ENCODE results near the gene ZNF787. TPM values are rescaled to one million over a fixed set of nuclear protein-coding genes. Genes with fewer than 3 reads are reported as not detected.
"Not testable (repeated sequence)": the region's sequence is repeated elsewhere in the genome, so short reads cannot be mapped to it uniquely, and the experiment has no call there.

Gene ZNF787
- total and polyA plus RNA-seq, 4 experiments from 2014 or later = 0.67 to 34.1 (median 16.3) TPM

- H3K4me3 ChIP-seq (ENCODE audit: low read length in 2 of 2); H3K27me3 ChIP-seq (ENCODE audit: insufficient read depth, low read length); H3K9me3 Mint-ChIP-seq; H3K9me3 ChIP-seq (ENCODE audit: control insufficient read depth in 1 of 2, low read length in 2 of 2); DNase-seq; H3K27me3 Mint-ChIP-seq; H3K4me1 ChIP-seq (ENCODE audit: insufficient read depth, low read length); H3K27ac ChIP-seq (ENCODE audit: low read depth, low read length): not testable (repeated sequence)
- intact Hi-C loops (cut with micrococcal nuclease) = loop anchor here (1.0 kb wide), 1 partner anchor 66 kb away; no protein-coding TSS in a partner anchor
- H3K36me3 ChIP-seq (ENCODE audit: insufficient read depth, low read length) = peaks cover 11% of the 10 kb centered on the region
- H3K36me3 Mint-ChIP-seq = peaks cover 0 to 22% of the 10 kb centered on the region in 2 donors
- peak overlapping the region in 2 of 7 donors; percentile 8 to 13 for H3K27ac Mint-ChIP-seq
- peaks cover 12 to 46% (median 17%) of the 10 kb centered on the region in 4 donors for H3K4me1 Mint-ChIP-seq
- H3K4me3 Mint-ChIP-seq = peak overlapping the region in 2 of 8 donors; percentile 49 to 57
- ChIA-PET POLR2A (ENCODE audit: partially characterized antibody) (interaction anchor here (1.3 kb wide), 1 partner anchor 15 kb away, joined by 3 read pairs; the partner anchor contains the start of gene ZNF787), CTCF (ENCODE audit: partially characterized antibody) (interaction anchor here (1.1 to 1.3 kb wide), 2 partner anchors 25 to 66 kb away, joined by 3 to 7 read pairs; no protein-coding TSS in a partner anchor)
Observed at GRCh38 chr19:56105831-56106396, 15.2 kb downstream of the ZNF787 start.

DNA sequence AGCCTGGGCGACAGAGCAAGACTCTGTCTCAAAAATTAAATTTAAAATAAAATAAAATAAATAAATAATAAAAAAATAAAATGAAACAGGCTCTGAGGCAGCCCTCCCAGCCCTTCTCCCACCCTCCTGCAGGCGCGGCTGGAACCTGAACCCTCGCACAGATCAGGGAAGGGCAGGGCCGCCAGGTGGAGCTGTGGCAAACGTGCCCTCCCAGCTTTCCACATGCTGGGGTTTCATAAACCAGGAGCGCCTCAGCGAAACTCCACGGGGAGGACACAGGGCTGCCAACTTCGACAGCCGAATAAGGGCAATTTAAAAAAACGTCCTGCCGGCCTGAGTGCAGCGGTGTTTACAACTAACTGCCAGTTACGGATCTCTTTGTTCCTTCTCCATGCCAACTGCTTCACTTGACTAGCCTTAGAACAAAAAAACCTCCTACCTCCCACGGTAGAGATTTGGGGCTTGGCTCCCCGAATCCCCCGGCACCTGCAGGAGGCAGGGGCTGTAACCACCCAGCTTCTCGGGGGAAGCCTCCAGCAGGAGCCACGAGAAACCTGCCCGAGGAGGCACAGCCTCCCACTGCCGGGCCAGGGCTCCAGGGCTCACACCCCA is 15.9 kb downstream of the ZNF787 start:
- Mint-ChIP-seq H3K4me1 (peaks cover 12 to 46% (median 17%) of the 10 kb centered on the region in 4 donors), H3K4me3 (peak overlapping the region in 1 of 8 donors; percentile 8), H3K27me3 (no peaks in the 10 kb centered on the region), H3K27ac (peak overlapping the region in 3 of 7 donors; percentile 13 to 42 (median 41)), H3K36me3 (peaks cover 0 to 22% of the 10 kb centered on the region in 2 donors), H3K9me3 (no peaks in the 10 kb centered on the region)
- H3K9me3 ChIP-seq (ENCODE audit: control insufficient read depth in 1 of 2, low read length in 2 of 2) = no peaks in the 10 kb centered on the region
- H3K4me3 ChIP-seq (ENCODE audit: low read length in 2 of 2) = no peak overlapping the region
- intact Hi-C loops (cut with micrococcal nuclease) = loop anchor here (1.0 kb wide), 1 partner anchor 67 kb away; no protein-coding TSS in a partner anchor
- peaks cover 9% of the 10 kb centered on the region for H3K4me1 ChIP-seq (ENCODE audit: insufficient read depth, low read length)
- peak in 4 of 5 donors; percentile 25 to 40 (median 34) for DNase-seq
- ChIA-PET CTCF (ENCODE audit: partially characterized antibody) (interaction anchor here (1.0 to 1.3 kb wide), 3 partner anchors 24 to 67 kb away, joined by 3 to 7 read pairs (median 5); no protein-coding TSS in a partner anchor), POLR2A (ENCODE audit: partially characterized antibody) (interaction anchor here (1.3 kb wide), 1 partner anchor 16 kb away, joined by 3 read pairs; the partner anchor contains the start of gene ZNF787)
- peaks cover 17% of the 10 kb centered on the region for H3K36me3 ChIP-seq (ENCODE audit: insufficient read depth, low read length)
- no peak overlapping the region for H3K27ac ChIP-seq (ENCODE audit: low read depth, low read length)
- no peaks in the 10 kb centered on the region for H3K27me3 ChIP-seq (ENCODE audit: insufficient read depth, low read length)

- H3K27ac Mint-ChIP-seq = peak overlapping the region in 3 of 7 donors; percentile 48 to 85 (median 75)
- Histone ChIP-seq H3K4me1 (ENCODE audit: insufficient read depth, low read length) (peaks cover 9% of the 10 kb centered on the region), H3K27ac (ENCODE audit: low read depth, low read length) (no peak overlapping the region), H3K27me3 (ENCODE audit: insufficient read depth, low read length) (no peaks in the 10 kb centered on the region), H3K36me3 (ENCODE audit: insufficient read depth, low read length) (peaks cover 17% of the 10 kb centered on the region), H3K9me3 (ENCODE audit: control insufficient read depth in 1 of 2, low read length in 2 of 2) (no peaks in the 10 kb centered on the region), H3K4me3 (ENCODE audit: low read length in 2 of 2) (no peak overlapping the region)
- CTCF ChIA-PET (ENCODE audit: partially characterized antibody) = interaction anchor here (1.0 to 1.3 kb wide), 2 partner anchors 23 to 36 kb away, joined by 3 to 5 read pairs; no protein-coding TSS in a partner anchor
- no peak for DNase-seq
- H3K9me3 Mint-ChIP-seq = no peaks in the 10 kb centered on the region
- H3K4me1 Mint-ChIP-seq = peaks cover 12 to 46% (median 17%) of the 10 kb centered on the region in 4 donors
- POLR2A ChIA-PET (ENCODE audit: partially characterized antibody) = interaction anchor here (1.3 kb wide), 1 partner anchor 17 kb away, joined by 3 read pairs; the partner anchor contains the start of gene ZNF787
- intact Hi-C loops (cut with micrococcal nuclease) = no loop called here
- H3K27me3 Mint-ChIP-seq = no peaks in the 10 kb centered on the region
- H3K4me3 Mint-ChIP-seq = no peak overlapping the region
- H3K36me3 Mint-ChIP-seq = peaks cover 0 to 25% of the 10 kb centered on the region in 2 donors
Observed at GRCh38 chr19:56104423-56104822, 16.7 kb downstream of the ZNF787 start.

DNA sequence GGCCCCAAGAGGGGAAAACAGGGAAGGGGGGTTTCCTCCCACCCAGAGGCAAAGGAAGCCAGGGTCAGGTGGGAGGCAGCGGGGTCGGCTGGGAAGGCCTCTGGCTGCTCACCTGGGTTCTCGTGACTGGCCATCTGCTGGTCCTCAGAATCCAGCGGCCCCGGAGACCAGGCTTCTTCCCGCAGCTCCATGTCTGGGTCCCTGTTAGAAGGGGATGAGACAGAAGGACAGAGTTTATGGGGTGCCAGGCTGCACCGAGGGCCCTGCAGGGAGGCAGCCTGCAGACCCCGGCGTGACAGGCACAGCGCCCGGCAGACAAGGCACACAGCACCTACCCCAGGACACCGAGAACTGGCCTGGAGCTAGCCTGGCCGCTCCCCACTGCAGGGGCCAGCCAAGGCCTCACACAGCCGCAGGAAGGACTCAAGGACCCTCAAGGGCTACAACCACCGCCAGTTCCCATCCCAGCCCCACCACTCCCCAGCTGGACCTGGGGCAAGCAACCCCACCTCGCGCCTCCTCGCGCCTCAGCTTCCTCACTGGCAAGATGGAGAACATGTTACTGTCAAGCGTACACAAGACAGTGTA is 18.0 kb downstream of the ZNF787 start:
- Mint-ChIP-seq H3K36me3 (peaks cover 0 to 25% of the 10 kb centered on the region in 2 donors), H3K4me1 (peaks cover 10 to 33% (median 17%) of the 10 kb centered on the region in 4 donors), H3K9me3 (no peaks in the 10 kb centered on the region), H3K27ac (no peak overlapping the region), H3K27me3 (no peaks in the 10 kb centered on the region), H3K4me3 (no peak overlapping the region)
- no peak overlapping the region for H3K27ac ChIP-seq (ENCODE audit: low read depth, low read length)
- ChIA-PET POLR2A (ENCODE audit: partially characterized antibody) (no interaction called here), CTCF (ENCODE audit: partially characterized antibody) (no interaction called here)
- intact Hi-C loops (cut with micrococcal nuclease) = no loop called here
- no peaks in the 10 kb centered on the region for H3K27me3 ChIP-seq (ENCODE audit: insufficient read depth, low read length)
- H3K9me3 ChIP-seq (ENCODE audit: control insufficient read depth in 1 of 2, low read length in 2 of 2) = no peaks in the 10 kb centered on the region
- no peak for DNase-seq
- no peak overlapping the region for H3K4me3 ChIP-seq (ENCODE audit: low read length in 2 of 2)
- peaks cover 17% of the 10 kb centered on the region for H3K36me3 ChIP-seq (ENCODE audit: insufficient read depth, low read length)
- H3K4me1 ChIP-seq (ENCODE audit: insufficient read depth, low read length) = peaks cover 9% of the 10 kb centered on the region

DNA sequence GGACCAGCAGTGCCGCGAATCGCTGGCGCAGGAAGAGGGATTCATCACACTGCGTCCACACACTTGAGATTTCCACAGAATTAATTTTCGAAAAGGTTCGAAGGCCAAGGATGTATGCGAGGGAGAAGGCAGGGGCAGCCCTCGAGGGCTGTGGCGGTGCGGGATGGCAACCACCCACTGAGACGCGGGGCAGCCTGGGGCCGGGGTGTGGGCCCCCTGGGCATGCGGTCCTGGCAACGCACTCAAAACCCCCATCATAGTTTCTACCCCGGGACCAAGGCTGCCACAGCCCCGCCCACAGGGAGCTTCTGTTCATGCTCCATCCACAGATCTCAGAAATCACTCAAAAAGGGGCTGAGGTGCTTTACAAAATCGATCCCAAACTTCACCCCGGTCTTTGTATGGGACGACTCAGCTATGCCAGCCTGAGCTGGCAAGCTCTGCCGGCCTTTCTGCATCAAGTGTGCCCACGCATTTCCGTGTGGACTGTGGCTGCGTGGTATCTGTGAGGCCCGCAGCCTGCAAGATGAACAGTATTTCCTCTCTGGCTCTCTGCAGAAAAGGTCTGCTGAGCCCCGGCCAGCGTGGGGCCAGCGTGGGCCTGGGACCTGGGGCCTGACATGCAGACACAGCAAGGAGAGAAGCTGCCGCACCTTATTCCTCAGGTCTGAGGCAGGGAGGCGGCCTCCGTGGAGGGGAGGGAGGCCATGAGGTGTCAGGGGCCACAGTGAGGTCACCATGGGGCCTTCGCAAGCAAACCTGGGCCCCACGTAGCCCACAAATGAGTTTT is 19.2 kb downstream of the ZNF787 start:
- POLR2A ChIA-PET (ENCODE audit: partially characterized antibody) = no interaction called here
- intact Hi-C loops (cut with micrococcal nuclease) = no loop called here
- H3K27ac ChIP-seq (ENCODE audit: low read depth, low read length) = no peak overlapping the region

GRCh38 chr19:56101095-56101494 is 20.0 kb downstream of the ZNF787 start:
- intact Hi-C loops (cut with micrococcal nuclease) = no loop called here
- CTCF ChIA-PET (ENCODE audit: partially characterized antibody) = no interaction called here
- H3K36me3 Mint-ChIP-seq = peaks cover 0 to 26% of the 10 kb centered on the region in 2 donors

More for the DNA sequence above, 19.2 kb downstream of the ZNF787 start:
- peaks cover 8 to 25% (median 14%) of the 10 kb centered on the region in 4 donors for H3K4me1 Mint-ChIP-seq
- peaks cover 9% of the 10 kb centered on the region for H3K4me1 ChIP-seq (ENCODE audit: insufficient read depth, low read length)
- H3K36me3 ChIP-seq (ENCODE audit: insufficient read depth, low read length) = peaks cover 17% of the 10 kb centered on the region
- H3K27ac Mint-ChIP-seq = peak overlapping the region in 1 of 7 donors; percentile 17
- peaks cover 0 to 27% of the 10 kb centered on the region in 2 donors for H3K36me3 Mint-ChIP-seq
- H3K4me3 ChIP-seq (ENCODE audit: low read length in 2 of 2) = no peak overlapping the region
- no peak for DNase-seq
- no peaks in the 10 kb centered on the region for H3K9me3 Mint-ChIP-seq
- no peak overlapping the region for H3K4me3 Mint-ChIP-seq
- CTCF ChIA-PET (ENCODE audit: partially characterized antibody) = no interaction called here
- H3K27me3 Mint-ChIP-seq = no peaks in the 10 kb centered on the region
- H3K27me3 ChIP-seq (ENCODE audit: insufficient read depth, low read length) = no peaks in the 10 kb centered on the region
- no peaks in the 10 kb centered on the region for H3K9me3 ChIP-seq (ENCODE audit: control insufficient read depth in 1 of 2, low read length in 2 of 2)

More at GRCh38 chr19:56101095-56101494, 20.0 kb downstream of the ZNF787 start:
- no peak overlapping the region for H3K27ac ChIP-seq (ENCODE audit: low read depth, low read length)
- DNase-seq = no peak
- Mint-ChIP-seq H3K9me3 (no peaks in the 10 kb centered on the region), H3K4me1 (peaks cover 5 to 17% (median 8%) of the 10 kb centered on the region in 4 donors), H3K27me3 (no peaks in the 10 kb centered on the region), H3K4me3 (no peak overlapping the region), H3K27ac (no peak overlapping the region)
- H3K4me1 ChIP-seq (ENCODE audit: insufficient read depth, low read length) = peaks cover 5% of the 10 kb centered on the region
- peaks cover 17% of the 10 kb centered on the region for H3K36me3 ChIP-seq (ENCODE audit: insufficient read depth, low read length)
- no peaks in the 10 kb centered on the region for H3K27me3 ChIP-seq (ENCODE audit: insufficient read depth, low read length)
- H3K9me3 ChIP-seq (ENCODE audit: control insufficient read depth in 1 of 2, low read length in 2 of 2) = no peaks in the 10 kb centered on the region
- H3K4me3 ChIP-seq (ENCODE audit: low read length in 2 of 2) = no peak overlapping the region
- POLR2A ChIA-PET (ENCODE audit: partially characterized antibody) = no interaction called here
